ENCODE measurements around the gene USP22. TPM values are rescaled to one million over a fixed set of nuclear protein-coding genes. Genes with fewer than 3 reads are reported as not detected.
A peak's percentile ranks its signal among the peaks of the same experiment; 100 is the strongest.

Gene USP22
- total and polyA plus RNA-seq, 8 donors: 28.1 to 394 (median 161) TPM

DNA sequence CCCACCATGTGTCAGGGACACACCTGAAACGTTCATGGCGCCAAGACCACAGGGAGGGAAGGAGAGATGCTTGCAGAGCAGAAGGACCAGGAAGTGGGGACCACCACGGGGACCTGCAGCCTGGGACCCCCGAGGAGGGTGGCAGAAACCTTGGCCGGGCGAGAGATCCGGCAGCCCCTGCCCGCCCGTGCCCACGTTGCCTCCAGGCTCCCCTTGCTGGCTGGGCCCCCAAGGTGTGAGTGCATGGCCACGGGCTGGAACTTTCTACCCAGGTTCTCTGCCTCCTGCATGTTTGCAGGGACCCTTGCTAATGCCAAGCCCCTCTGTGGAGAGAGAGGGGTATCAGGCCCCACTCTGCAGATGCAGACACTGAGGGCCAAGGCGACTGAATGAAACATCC is 50.4 kb downstream of the USP22 start:
- 57 to 76% (median 70%) methylated on average over 5 to 12 of the region's 12 CpGs for WGBS, 5 donors
- peaks cover 4 to 23% (median 18%) of the 10 kb centered on the region in 4 donors for H3K4me1 ChIP-seq
- H3K9me3 ChIP-seq: no peaks in the 10 kb centered on the region
- H3K27ac ChIP-seq: no peak overlapping the region
- no peak for DNase-seq
- H3K27me3 ChIP-seq: no peaks in the 10 kb centered on the region
- intact Hi-C loops (cut with DNase I; ENCODE audit: low total_unique reads): no loop called here
- H3K4me3 ChIP-seq: peak overlapping the region in 1 of 4 donors; percentile 25
- no peak for TF ChIP-seq POLR2A (IDR thresholded peaks at IDR 0.05)
- TF ChIP-seq EP300 (IDR thresholded peaks at IDR 0.05): no peak
- TF ChIP-seq POLR2AphosphoS5 (IDR thresholded peaks at IDR 0.05): no peak
- TF ChIP-seq, protein P1, sequence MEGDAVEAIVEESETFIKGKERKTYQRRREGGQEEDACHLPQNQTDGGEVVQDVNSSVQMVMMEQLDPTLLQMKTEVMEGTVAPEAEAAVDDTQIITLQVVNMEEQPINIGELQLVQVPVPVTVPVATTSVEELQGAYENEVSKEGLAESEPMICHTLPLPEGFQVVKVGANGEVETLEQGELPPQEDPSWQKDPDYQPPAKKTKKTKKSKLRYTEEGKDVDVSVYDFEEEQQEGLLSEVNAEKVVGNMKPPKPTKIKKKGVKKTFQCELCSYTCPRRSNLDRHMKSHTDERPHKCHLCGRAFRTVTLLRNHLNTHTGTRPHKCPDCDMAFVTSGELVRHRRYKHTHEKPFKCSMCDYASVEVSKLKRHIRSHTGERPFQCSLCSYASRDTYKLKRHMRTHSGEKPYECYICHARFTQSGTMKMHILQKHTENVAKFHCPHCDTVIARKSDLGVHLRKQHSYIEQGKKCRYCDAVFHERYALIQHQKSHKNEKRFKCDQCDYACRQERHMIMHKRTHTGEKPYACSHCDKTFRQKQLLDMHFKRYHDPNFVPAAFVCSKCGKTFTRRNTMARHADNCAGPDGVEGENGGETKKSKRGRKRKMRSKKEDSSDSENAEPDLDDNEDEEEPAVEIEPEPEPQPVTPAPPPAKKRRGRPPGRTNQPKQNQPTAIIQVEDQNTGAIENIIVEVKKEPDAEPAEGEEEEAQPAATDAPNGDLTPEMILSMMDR (IDR thresholded peaks at IDR 0.05): no peak
- H3K36me3 ChIP-seq: no peaks in the 10 kb centered on the region

DNA sequence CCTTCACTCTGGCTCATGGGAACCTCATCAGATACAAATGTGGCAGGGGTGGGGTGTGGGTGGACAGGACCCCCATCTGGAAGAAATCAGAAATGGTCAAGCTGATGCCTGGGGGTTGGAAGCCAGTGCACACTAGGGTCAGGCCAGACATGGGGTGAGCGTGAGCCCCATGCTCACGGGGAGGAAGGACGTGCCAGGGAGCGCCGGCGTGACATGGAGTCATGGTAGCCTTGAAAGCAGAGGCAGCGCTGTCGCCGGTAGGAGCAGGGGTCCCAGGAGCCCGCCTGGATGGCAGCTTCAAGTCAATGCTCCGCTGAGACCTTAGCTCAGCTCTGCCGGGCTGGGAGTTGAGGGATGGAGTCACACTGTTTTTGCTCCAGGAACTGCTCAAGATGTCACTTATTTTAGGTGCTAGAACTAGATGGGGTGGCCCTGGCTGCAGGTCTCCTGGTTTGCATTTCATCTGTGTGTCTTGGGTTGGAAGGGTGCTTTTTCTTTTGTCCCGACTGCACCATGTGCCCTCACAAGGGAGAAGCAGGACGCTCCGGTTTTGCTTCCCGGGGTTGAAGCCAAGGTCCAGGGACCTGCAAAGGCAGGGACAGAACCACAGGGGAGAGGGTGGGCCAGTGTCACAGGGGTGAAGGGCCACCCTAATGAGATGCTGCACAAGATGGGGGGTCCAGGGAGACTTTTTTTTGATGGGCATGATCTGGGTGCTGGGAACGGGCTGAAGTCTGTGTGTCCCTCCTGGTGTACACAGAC is 51.4 kb downstream of the USP22 start:
- peaks cover 4 to 23% (median 16%) of the 10 kb centered on the region in 4 donors for H3K4me1 ChIP-seq
- no peaks in the 10 kb centered on the region for H3K9me3 ChIP-seq
- intact Hi-C loops (cut with DNase I; ENCODE audit: low total_unique reads): no loop called here
- H3K4me3 ChIP-seq: no peak overlapping the region
- TF ChIP-seq POLR2A (IDR thresholded peaks at IDR 0.05): no peak
- 81 to 95% (median 85%) methylated on average over 17 of the region's 17 CpGs for WGBS, 5 donors
- no peaks in the 10 kb centered on the region for H3K36me3 ChIP-seq
- H3K27ac ChIP-seq: no peak overlapping the region
- no peaks in the 10 kb centered on the region for H3K27me3 ChIP-seq
- DNase-seq: no peak

DNA sequence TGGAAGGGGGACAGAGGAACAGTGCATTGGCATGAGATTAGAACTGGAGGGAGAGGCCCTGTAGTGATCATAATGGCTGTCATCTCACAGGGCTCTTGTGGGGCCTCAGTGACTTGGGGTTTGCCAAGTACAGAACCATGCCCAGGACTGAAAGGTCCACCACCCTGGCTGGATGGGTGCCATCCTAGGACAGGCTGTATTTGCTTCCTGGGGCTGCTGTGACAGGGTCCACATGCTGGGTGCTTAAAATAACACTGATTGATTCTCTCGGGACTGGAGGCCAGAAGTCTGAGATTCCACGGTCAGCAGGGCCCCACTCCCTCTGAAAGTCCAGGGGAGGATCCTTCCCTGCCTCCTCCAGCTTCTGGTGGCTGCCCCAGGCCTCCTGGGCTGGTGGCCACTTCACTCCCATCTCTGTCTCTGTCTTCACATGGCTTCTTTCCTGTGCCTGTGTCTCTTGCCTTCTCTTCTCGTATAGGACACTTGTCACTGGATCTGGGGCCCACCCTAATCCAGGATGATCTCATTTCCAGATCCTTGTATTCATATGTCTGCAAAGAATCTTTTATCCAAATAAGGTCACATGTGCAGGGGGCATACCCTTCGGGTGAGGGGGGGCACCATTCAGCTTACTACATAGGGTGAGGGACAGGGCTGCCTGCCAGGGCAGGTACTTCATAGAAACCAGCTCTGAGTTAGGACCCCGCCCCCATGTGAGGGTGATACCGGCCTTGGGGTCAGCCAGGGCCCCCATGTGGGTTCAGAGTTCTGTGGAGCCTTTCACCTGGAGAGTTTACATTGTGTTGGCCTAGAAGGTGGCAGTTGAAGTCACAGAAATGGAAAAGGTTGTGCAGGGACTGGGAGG is 52.6 kb downstream of the USP22 start:
- Histone ChIP-seq H3K4me1 (peaks cover 4 to 23% (median 16%) of the 10 kb centered on the region in 4 donors), H3K27me3 (no peaks in the 10 kb centered on the region), H3K27ac (no peak overlapping the region), H3K4me3 (no peak overlapping the region), H3K36me3 (no peaks in the 10 kb centered on the region), H3K9me3 (no peaks in the 10 kb centered on the region)
- TF ChIP-seq EP300 (IDR thresholded peaks at IDR 0.05) (no peak), POLR2AphosphoS5 (IDR thresholded peaks at IDR 0.05) (no peak), POLR2A (IDR thresholded peaks at IDR 0.05) (no peak)
- TF ChIP-seq, protein P1 (IDR thresholded peaks at IDR 0.05): no peak
- WGBS, 5 donors: 40 to 66% (median 48%) methylated on average over 6 of the region's 6 CpGs
- intact Hi-C loops (cut with DNase I; ENCODE audit: low total_unique reads): no loop called here
- DNase-seq: no peak

DNA sequence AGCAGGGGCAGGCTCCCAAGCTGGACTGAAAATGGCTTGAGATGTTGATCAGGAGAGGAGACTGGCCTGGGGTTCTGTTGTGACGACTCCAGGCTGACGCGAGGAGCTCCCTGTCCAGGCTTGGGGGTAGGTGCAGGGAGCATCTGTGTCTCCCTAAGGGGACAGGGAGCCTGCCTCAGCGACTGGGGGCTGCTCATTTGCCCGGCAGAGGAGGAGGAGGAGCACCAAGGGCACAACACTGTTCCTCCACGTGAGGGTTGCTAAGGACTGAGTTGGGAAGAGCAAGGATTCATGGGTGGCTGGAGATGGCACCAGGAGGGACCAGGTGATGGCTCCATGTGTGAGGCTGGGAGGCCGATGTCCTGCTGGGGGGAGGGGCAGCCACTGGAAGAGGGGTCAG is 53.3 kb downstream of the USP22 start:
- H3K27me3 ChIP-seq: no peaks in the 10 kb centered on the region
- WGBS, 5 donors: 77 to 87% (median 85%) methylated on average over 7 of the region's 7 CpGs
- no peak for DNase-seq
- H3K4me3 ChIP-seq: no peak overlapping the region
- TF ChIP-seq POLR2AphosphoS5 (IDR thresholded peaks at IDR 0.05) (no peak), EP300 (IDR thresholded peaks at IDR 0.05) (no peak), POLR2A (IDR thresholded peaks at IDR 0.05) (no peak)
- TF ChIP-seq, protein P1 (IDR thresholded peaks at IDR 0.05): no peak
- H3K9me3 ChIP-seq: no peaks in the 10 kb centered on the region
- H3K4me1 ChIP-seq: peaks cover 4 to 22% (median 16%) of the 10 kb centered on the region in 4 donors
- no peaks in the 10 kb centered on the region for H3K36me3 ChIP-seq
- H3K27ac ChIP-seq: no peak overlapping the region
- intact Hi-C loops (cut with DNase I; ENCODE audit: low total_unique reads): no loop called here

All from stomach (tissue), 9 donors.